GM21576 (cell line): ENCODE results near the gene BBS2.

Source experiments
- ATAC-seq: cut with Tn5 transposase; IDR thresholded peaks from one replicate; pipeline ENCODE4 v1.9.1; 2021; ENCODE audit warnings: mild to moderate bottlenecking, moderate library complexity; ENCODE audit not compliant: unreplicated experiment

Gene BBS2

GRCh38 chr16:56519459-56520250 lies at the start of gene BBS2:
Gene BBS2, minus strand, starts transcription at chr16:56520024. Its CDS starts 162 bp downstream, at chr16:56519862.
- ATAC-seq = peak; percentile 86

- ATAC-seq = no peak
These were observed 45.1 kb upstream of the BBS2 start, which contains the start of gene MT4 for GRCh38 chr16:56564793-56565477. Gene MT4, plus strand, starts transcription at chr16:56565073. Its CDS starts 56 bp downstream, at chr16:56565129.

- ATAC-seq = no peak
These were observed 41.3 kb upstream of the BBS2 start for GRCh38 chr16:56561126-56561525.

- ATAC-seq = no peak
These were observed 40.6 kb upstream of the BBS2 start for GRCh38 chr16:56560447-56560846.

GRCh38 chr16:56559109-56559508 lies 39.3 kb upstream of the BBS2 start:
- ATAC-seq = no peak

- no peak for ATAC-seq
These were observed 38.4 kb upstream of the BBS2 start for GRCh38 chr16:56558024-56558747.

GRCh38 chr16:56554441-56554840 lies 34.6 kb upstream of the BBS2 start:
- ATAC-seq = no peak

- no peak for ATAC-seq
These were observed 32.2 kb upstream of the BBS2 start for GRCh38 chr16:56551796-56552738.

GRCh38 chr16:56549744-56550385 lies 30.0 kb upstream of the BBS2 start:
- ATAC-seq = no peak

- no peak for ATAC-seq
These were observed 29.3 kb upstream of the BBS2 start for GRCh38 chr16:56549161-56549560.

- no peak for ATAC-seq
These were observed 28.2 kb upstream of the BBS2 start for GRCh38 chr16:56547949-56548567.

- no peak for ATAC-seq
These were observed 27.5 kb upstream of the BBS2 start for GRCh38 chr16:56547120-56547948.

GRCh38 chr16:56542039-56542438 lies 22.2 kb upstream of the BBS2 start:
- no peak for ATAC-seq

- ATAC-seq = no peak
These were observed 19.8 kb upstream of the BBS2 start for GRCh38 chr16:56539656-56540055.

- ATAC-seq = no peak
These were observed 18.5 kb upstream of the BBS2 start for GRCh38 chr16:56538331-56538730.

- no peak for ATAC-seq
These were observed 15.1 kb upstream of the BBS2 start for GRCh38 chr16:56534847-56535383.

GRCh38 chr16:56532714-56533113 lies 12.9 kb upstream of the BBS2 start:
- ATAC-seq = no peak

- no peak for ATAC-seq
These were observed 11.0 kb upstream of the BBS2 start for GRCh38 chr16:56530872-56531271.
